Progenitor cell of endocrine pancreas (in vitro differentiated cells): Measurements from ENCODE around the gene TALDO1. TPM values are rescaled to one million over a fixed set of nuclear protein-coding genes. Genes with fewer than 3 reads are reported as not detected.

ENCODE experiments used
- DNase-seq: peaks from one replicate; pipeline ENCODE4 v3.0.0; 2021; ENCODE audit warnings: low spot score; ENCODE audit not compliant: unreplicated experiment
- H3K27ac Mint-ChIP-seq: 2 replicates; pipeline ENCODE4 v1.8.0; 2021; ENCODE audit warnings: mild to moderate bottlenecking, moderate library complexity, mixed read lengths
- H3K27me3 Mint-ChIP-seq: 2 replicates; pipeline ENCODE4 v1.8.0; 2021; ENCODE audit warnings: mixed read lengths
- H3K36me3 Mint-ChIP-seq: 2 replicates; pipeline ENCODE4 v1.8.0; 2022; ENCODE audit warnings: mixed read lengths; ENCODE audit not compliant: insufficient read depth
- H3K4me1 Mint-ChIP-seq: 2 replicates; pipeline ENCODE4 v1.8.0; 2021; ENCODE audit warnings: low read depth, mixed read lengths
- H3K4me3 Mint-ChIP-seq: 2 replicates; pipeline ENCODE4 v1.8.0; 2021; ENCODE audit warnings: low read depth, mild to moderate bottlenecking, moderate library complexity, mixed read lengths
- H3K9me3 Mint-ChIP-seq: 2 replicates; pipeline ENCODE4 v1.8.0; 2021; ENCODE audit warnings: low read depth, mixed read lengths
- CTCF ChIP-seq: fragments of 200-600 bp; sonication (generic); IDR thresholded peaks from one replicate; pipeline ENCODE4 v1.5.0; 2021; ENCODE audit warnings: antibody characterized with exemption, mild to moderate bottlenecking; ENCODE audit not compliant: unreplicated experiment
- total RNA-seq: library from RNA; stranded (reverse); gene quantifications from 2 replicates; pipeline ENCODE4 v1.2.1, GENCODE V29; 2021

Gene TALDO1
- total RNA-seq, 1 donor from 2014 or later: 112 TPM

- peak; percentile 25 for TF ChIP-seq CTCF
- DNase-seq: peak; percentile 40
- H3K27ac Mint-ChIP-seq: peak overlapping the region; percentile 62
- no peaks in the 10 kb centered on the region for H3K27me3 Mint-ChIP-seq
- H3K9me3 Mint-ChIP-seq: no peaks in the 10 kb centered on the region
- peaks cover 8% of the 10 kb centered on the region for H3K4me1 Mint-ChIP-seq
- H3K4me3 Mint-ChIP-seq: peak overlapping the region; percentile 76
- no peaks in the 10 kb centered on the region for H3K36me3 Mint-ChIP-seq
These were observed 29.5 kb downstream of the TALDO1 start for GRCh38 chr11:776561-777287.

GRCh38 chr11:777288-778255 lies 30.3 kb downstream of the TALDO1 start, which contains the start of gene GATD1:
Gene GATD1, minus strand, starts transcription at chr11:777487. Its CDS starts 25 bp downstream, at chr11:777462.
- peak within 1 kb of the TSS; percentile 77 for H3K4me3 Mint-ChIP-seq

GRCh38 chr11:778976-779954 lies 32.0 kb downstream of the TALDO1 start:
- H3K4me1 Mint-ChIP-seq: peaks cover 14% of the 10 kb centered on the region
- no peak overlapping the region for H3K27ac Mint-ChIP-seq
- no peaks in the 10 kb centered on the region for H3K27me3 Mint-ChIP-seq
- no peak for TF ChIP-seq CTCF
- H3K9me3 Mint-ChIP-seq: no peaks in the 10 kb centered on the region
- H3K36me3 Mint-ChIP-seq: peaks cover 3% of the 10 kb centered on the region
- peak overlapping the region; percentile 49 for H3K4me3 Mint-ChIP-seq
- DNase-seq: no peak

More at GRCh38 chr11:777288-778255, 30.3 kb downstream of the TALDO1 start, which contains the start of gene GATD1:
- H3K4me1 Mint-ChIP-seq: peaks cover 8% of the 10 kb centered on the region
- no peaks in the 10 kb centered on the region for H3K9me3 Mint-ChIP-seq
- H3K27me3 Mint-ChIP-seq: no peaks in the 10 kb centered on the region
- TF ChIP-seq CTCF: no peak
- peak; percentile 95 for DNase-seq
- peak within 1 kb of the TSS; percentile 85 for H3K27ac Mint-ChIP-seq
- H3K36me3 Mint-ChIP-seq: no peaks in the 10 kb centered on the region

GRCh38 chr11:779955-780532 lies 32.8 kb downstream of the TALDO1 start:
- Mint-ChIP-seq H3K27ac (no peak overlapping the region), H3K4me3 (no peak overlapping the region)

More at GRCh38 chr11:779955-780532, 32.8 kb downstream of the TALDO1 start:
- Mint-ChIP-seq H3K27me3 (no peaks in the 10 kb centered on the region), H3K9me3 (no peaks in the 10 kb centered on the region), H3K36me3 (peaks cover 3% of the 10 kb centered on the region), H3K4me1 (peaks cover 14% of the 10 kb centered on the region)
- no peak for TF ChIP-seq CTCF
- no peak for DNase-seq
